Astrocyte (in vitro differentiated cells and primary cell): Measurements from ENCODE around the gene CDC45. TPM values are rescaled to one million over a fixed set of nuclear protein-coding genes. Genes with fewer than 3 reads are reported as not detected.

Source experiments
- DNase-seq: peaks from one replicate; pipeline ENCODE4 v3.0.0-alpha.2; 2010; ENCODE audit warnings: low read depth
- FAIRE-seq: peaks from 2 replicates; lab custom pipeline; 2011; peaks lifted over from hg19 to GRCh38; lab: Jason Lieb, UNC
- H2AFZ ChIP-seq: 2 replicates; pipeline ENCODE4 v1.6.0; 2012; ENCODE audit warnings: low read depth, low read length, inconsistent platforms
- H3K27ac ChIP-seq: 2 replicates; pipeline ENCODE4 v1.5.1; 2011; ENCODE audit warnings: low read depth, low read length, inconsistent platforms
- H3K27me3 ChIP-seq: 2 replicates; pipeline ENCODE4 v1.6.0; 2011; ENCODE audit warnings: low read length, inconsistent platforms; ENCODE audit not compliant: insufficient read depth
- H3K36me3 ChIP-seq: 2 replicates; pipeline ENCODE4 v1.5.1; 2011; ENCODE audit warnings: low read length, inconsistent platforms; ENCODE audit not compliant: insufficient read depth
- H3K4me1 ChIP-seq: 2 replicates; pipeline ENCODE4 v1.5.1; 2011; ENCODE audit warnings: low read length, inconsistent platforms; ENCODE audit not compliant: insufficient read depth
- H3K4me2 ChIP-seq: 2 replicates; pipeline ENCODE4 v1.6.0; 2012; ENCODE audit warnings: low read length, inconsistent platforms
- H3K4me3 ChIP-seq: 2 replicates; pipeline ENCODE4 v1.5.1; 2011; ENCODE audit warnings: low read depth, mild to moderate bottlenecking, low read length, inconsistent platforms; ENCODE audit not compliant: insufficient read depth
- H3K79me2 ChIP-seq: 2 replicates; pipeline ENCODE4 v1.6.0; 2012; ENCODE audit warnings: mild to moderate bottlenecking, low read length, inconsistent platforms; ENCODE audit not compliant: insufficient read depth
- H3K9ac ChIP-seq: 2 replicates; pipeline ENCODE4 v1.6.0; 2012; ENCODE audit warnings: mild to moderate bottlenecking, low read length, inconsistent platforms
- H3K9me3 ChIP-seq: 2 replicates; pipeline ENCODE4 v1.5.1; 2012; ENCODE audit warnings: low read depth, mild to moderate bottlenecking, low read length, inconsistent platforms; ENCODE audit not compliant: insufficient read depth
- H4K20me1 ChIP-seq: 2 replicates; pipeline ENCODE4 v1.6.0; 2012; ENCODE audit warnings: low read length, inconsistent platforms; ENCODE audit not compliant: insufficient read depth
- H3K27ac Mint-ChIP-seq: one replicate; pipeline ENCODE4 v1.8.0; 2021; ENCODE audit warnings: mild to moderate bottlenecking, mixed read lengths; ENCODE audit not compliant: unreplicated experiment
- H3K27me3 Mint-ChIP-seq: one replicate; pipeline ENCODE4 v1.8.0; 2021; ENCODE audit warnings: low read depth, mixed read lengths; ENCODE audit not compliant: unreplicated experiment
- H3K36me3 Mint-ChIP-seq: one replicate; pipeline ENCODE4 v1.8.0; 2021; ENCODE audit warnings: low read depth, mixed read lengths; ENCODE audit not compliant: unreplicated experiment
- H3K4me1 Mint-ChIP-seq: one replicate; pipeline ENCODE4 v1.8.0; 2021; ENCODE audit warnings: low read depth, mixed read lengths; ENCODE audit not compliant: unreplicated experiment
- H3K4me3 Mint-ChIP-seq: one replicate; pipeline ENCODE4 v1.8.0; 2021; ENCODE audit warnings: mild to moderate bottlenecking, moderate library complexity, mixed read lengths; ENCODE audit not compliant: unreplicated experiment
- H3K9me3 Mint-ChIP-seq: one replicate; pipeline ENCODE4 v1.8.0; 2021; ENCODE audit warnings: mild to moderate bottlenecking, mixed read lengths; ENCODE audit not compliant: unreplicated experiment
- CTCF ChIP-seq: IDR thresholded peaks from 2 replicates; pipeline ENCODE4 v1.5.1; 2011; ENCODE audit warnings: low read depth, mild to moderate bottlenecking, inconsistent platforms, low read length, moderate library complexity; ENCODE audit not compliant: insufficient read depth
- EZH2 ChIP-seq: IDR thresholded peaks from 2 replicates; pipeline ENCODE4 v1.6.1; 2012; ENCODE audit warnings: mild to moderate bottlenecking, low read length, inconsistent platforms; ENCODE audit not compliant: insufficient read depth
- total RNA-seq: library from RNA; stranded (reverse); gene quantifications from 2 replicates; pipeline ENCODE4 v1.2.1, GENCODE V29; 2021

The CDC45 gene
- total RNA-seq, 1 donor from 2014 or later: 2.1 TPM

GRCh38 chr22:19556963-19557545 lies 77.3 kb downstream of the CDC45 start:
- Mint-ChIP-seq H3K36me3 (no peaks in the 10 kb centered on the region), H3K4me3 (peak overlapping the region; percentile 34), H3K27me3 (peaks cover 3% of the 10 kb centered on the region), H3K4me1 (peaks cover 6% of the 10 kb centered on the region), H3K27ac (no peak overlapping the region), H3K9me3 (no peaks in the 10 kb centered on the region)
- FAIRE-seq (no peak), DNase-seq (no peak)
- Histone ChIP-seq H2AFZ (no peak overlapping the region), H3K4me3 (no peak overlapping the region), H3K9ac (no peak overlapping the region), H3K4me1 (no peaks in the 10 kb centered on the region), H3K36me3 (no peaks in the 10 kb centered on the region), H3K79me2 (no peaks in the 10 kb centered on the region), H3K27ac (no peak overlapping the region), H3K4me2 (no peak overlapping the region), H4K20me1 (no peaks in the 10 kb centered on the region), H3K27me3 (no peaks in the 10 kb centered on the region), H3K9me3 (no peaks in the 10 kb centered on the region)
- TF ChIP-seq EZH2: no peak
- TF ChIP-seq CTCF: no peak

GRCh38 chr22:19559324-19559811 lies 79.6 kb downstream of the CDC45 start:
- Histone ChIP-seq H2AFZ (no peak overlapping the region), H3K4me2 (no peak overlapping the region), H3K4me1 (no peaks in the 10 kb centered on the region), H3K27ac (no peak overlapping the region), H3K79me2 (no peaks in the 10 kb centered on the region), H3K36me3 (no peaks in the 10 kb centered on the region), H3K9me3 (no peaks in the 10 kb centered on the region), H4K20me1 (no peaks in the 10 kb centered on the region), H3K4me3 (no peak overlapping the region), H3K9ac (no peak overlapping the region), H3K27me3 (no peaks in the 10 kb centered on the region)
- no peak overlapping the region for H3K4me3 Mint-ChIP-seq
- H3K27me3 Mint-ChIP-seq: peaks cover 5% of the 10 kb centered on the region
- no peaks in the 10 kb centered on the region for H3K36me3 Mint-ChIP-seq
- DNase-seq: no peak
- peaks cover 6% of the 10 kb centered on the region for H3K4me1 Mint-ChIP-seq
- no peak for TF ChIP-seq CTCF
- H3K27ac Mint-ChIP-seq: no peak overlapping the region
- no peak for FAIRE-seq
- no peaks in the 10 kb centered on the region for H3K9me3 Mint-ChIP-seq

GRCh38 chr22:19559956-19560355 lies 80.2 kb downstream of the CDC45 start:
- TF ChIP-seq CTCF (no peak), EZH2 (no peak)
- H3K4me3 Mint-ChIP-seq: no peak overlapping the region
- no peaks in the 10 kb centered on the region for H3K79me2 ChIP-seq
- H3K9me3 ChIP-seq: no peaks in the 10 kb centered on the region
- H3K4me1 ChIP-seq: no peaks in the 10 kb centered on the region
- no peak overlapping the region for H2AFZ ChIP-seq
- H4K20me1 ChIP-seq: no peaks in the 10 kb centered on the region
- no peak for DNase-seq
- H3K4me2 ChIP-seq: no peak overlapping the region
- no peak for FAIRE-seq
- H3K36me3 ChIP-seq: no peaks in the 10 kb centered on the region
- H3K27ac ChIP-seq: no peak overlapping the region
- H3K27me3 Mint-ChIP-seq: peaks cover 5% of the 10 kb centered on the region
- no peak overlapping the region for H3K27ac Mint-ChIP-seq
- no peaks in the 10 kb centered on the region for H3K9me3 Mint-ChIP-seq
- H3K27me3 ChIP-seq: no peaks in the 10 kb centered on the region
- H3K4me3 ChIP-seq: no peak overlapping the region
- no peaks in the 10 kb centered on the region for H3K36me3 Mint-ChIP-seq
- peaks cover 6% of the 10 kb centered on the region for H3K4me1 Mint-ChIP-seq
- H3K9ac ChIP-seq: no peak overlapping the region
